Type B pancreatic cell (in vitro differentiated cells): ENCODE data around the gene RPS6KA2. TPM values are rescaled to one million over a fixed set of nuclear protein-coding genes. Genes with fewer than 3 reads are reported as not detected.

ENCODE experiments used
- DNase-seq: peaks from one replicate; pipeline ENCODE4 v3.0.0; 2021; ENCODE audit warnings: mixed read lengths; ENCODE audit not compliant: unreplicated experiment; ENCODE audit errors: extremely low spot score
- H3K27ac Mint-ChIP-seq: 2 replicates; pipeline ENCODE4 v1.8.0; 2021; ENCODE audit warnings: mild to moderate bottlenecking, mixed read lengths
- H3K27me3 Mint-ChIP-seq: 2 replicates; pipeline ENCODE4 v1.8.0; 2021; ENCODE audit warnings: mixed read lengths
- H3K36me3 Mint-ChIP-seq: 2 replicates; pipeline ENCODE4 v1.8.0; 2021; ENCODE audit warnings: mixed read lengths
- H3K4me1 Mint-ChIP-seq: one replicate; pipeline ENCODE4 v1.8.0; 2021; ENCODE audit warnings: mixed read lengths; ENCODE audit not compliant: unreplicated experiment
- H3K4me3 Mint-ChIP-seq: 2 replicates; pipeline ENCODE4 v1.8.0; 2021; ENCODE audit warnings: mild to moderate bottlenecking, mixed read lengths
- H3K9me3 Mint-ChIP-seq: 2 replicates; pipeline ENCODE4 v1.8.0; 2021; ENCODE audit warnings: mixed read lengths
- total RNA-seq: library from RNA; stranded (reverse); gene quantifications from 2 replicates; pipeline ENCODE4 v1.2.1, GENCODE V29; 2021; ENCODE audit warnings: low replicate concordance
- TF ChIP-seq, protein P1 (sequence below): fragments of 200-600 bp; sonication (generic); conservative IDR thresholded peaks from 2 replicates; pipeline ENCODE4 v1.5.0; 2021; ENCODE audit warnings: antibody characterized with exemption, mild to moderate bottlenecking

Gene RPS6KA2
- total RNA-seq, 1 donor from 2014 or later: 23.8 TPM

GRCh38 chr6:166430269-166430668, 196.8 kb downstream of the RPS6KA2 start:
- H3K36me3 Mint-ChIP-seq: peaks cover 10% of the 10 kb centered on the region
- no peaks in the 10 kb centered on the region for H3K4me1 Mint-ChIP-seq
- H3K9me3 Mint-ChIP-seq: no peaks in the 10 kb centered on the region
- DNase-seq: no peak
- H3K27ac Mint-ChIP-seq: no peak overlapping the region
- no peak overlapping the region for H3K4me3 Mint-ChIP-seq
- TF ChIP-seq, protein P1, sequence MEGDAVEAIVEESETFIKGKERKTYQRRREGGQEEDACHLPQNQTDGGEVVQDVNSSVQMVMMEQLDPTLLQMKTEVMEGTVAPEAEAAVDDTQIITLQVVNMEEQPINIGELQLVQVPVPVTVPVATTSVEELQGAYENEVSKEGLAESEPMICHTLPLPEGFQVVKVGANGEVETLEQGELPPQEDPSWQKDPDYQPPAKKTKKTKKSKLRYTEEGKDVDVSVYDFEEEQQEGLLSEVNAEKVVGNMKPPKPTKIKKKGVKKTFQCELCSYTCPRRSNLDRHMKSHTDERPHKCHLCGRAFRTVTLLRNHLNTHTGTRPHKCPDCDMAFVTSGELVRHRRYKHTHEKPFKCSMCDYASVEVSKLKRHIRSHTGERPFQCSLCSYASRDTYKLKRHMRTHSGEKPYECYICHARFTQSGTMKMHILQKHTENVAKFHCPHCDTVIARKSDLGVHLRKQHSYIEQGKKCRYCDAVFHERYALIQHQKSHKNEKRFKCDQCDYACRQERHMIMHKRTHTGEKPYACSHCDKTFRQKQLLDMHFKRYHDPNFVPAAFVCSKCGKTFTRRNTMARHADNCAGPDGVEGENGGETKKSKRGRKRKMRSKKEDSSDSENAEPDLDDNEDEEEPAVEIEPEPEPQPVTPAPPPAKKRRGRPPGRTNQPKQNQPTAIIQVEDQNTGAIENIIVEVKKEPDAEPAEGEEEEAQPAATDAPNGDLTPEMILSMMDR: no peak
- H3K27me3 Mint-ChIP-seq: no peaks in the 10 kb centered on the region

GRCh38 chr6:166424431-166424830, 202.6 kb downstream of the RPS6KA2 start:
- TF ChIP-seq, protein P1: no peak
- no peak for DNase-seq
- Mint-ChIP-seq H3K27ac (no peak overlapping the region), H3K4me1 (peaks cover 5% of the 10 kb centered on the region), H3K27me3 (no peaks in the 10 kb centered on the region), H3K9me3 (no peaks in the 10 kb centered on the region), H3K36me3 (peaks cover 4% of the 10 kb centered on the region), H3K4me3 (no peak overlapping the region)

- TF ChIP-seq, protein P1: no peak
- DNase-seq: no peak
- H3K36me3 Mint-ChIP-seq: peaks cover 4% of the 10 kb centered on the region
- H3K4me1 Mint-ChIP-seq: peaks cover 5% of the 10 kb centered on the region
- no peaks in the 10 kb centered on the region for H3K27me3 Mint-ChIP-seq
- H3K27ac Mint-ChIP-seq: no peak overlapping the region
- H3K4me3 Mint-ChIP-seq: no peak overlapping the region
- no peaks in the 10 kb centered on the region for H3K9me3 Mint-ChIP-seq
Measured at GRCh38 chr6:166423781-166424180, 203.3 kb downstream of the RPS6KA2 start.

DNA sequence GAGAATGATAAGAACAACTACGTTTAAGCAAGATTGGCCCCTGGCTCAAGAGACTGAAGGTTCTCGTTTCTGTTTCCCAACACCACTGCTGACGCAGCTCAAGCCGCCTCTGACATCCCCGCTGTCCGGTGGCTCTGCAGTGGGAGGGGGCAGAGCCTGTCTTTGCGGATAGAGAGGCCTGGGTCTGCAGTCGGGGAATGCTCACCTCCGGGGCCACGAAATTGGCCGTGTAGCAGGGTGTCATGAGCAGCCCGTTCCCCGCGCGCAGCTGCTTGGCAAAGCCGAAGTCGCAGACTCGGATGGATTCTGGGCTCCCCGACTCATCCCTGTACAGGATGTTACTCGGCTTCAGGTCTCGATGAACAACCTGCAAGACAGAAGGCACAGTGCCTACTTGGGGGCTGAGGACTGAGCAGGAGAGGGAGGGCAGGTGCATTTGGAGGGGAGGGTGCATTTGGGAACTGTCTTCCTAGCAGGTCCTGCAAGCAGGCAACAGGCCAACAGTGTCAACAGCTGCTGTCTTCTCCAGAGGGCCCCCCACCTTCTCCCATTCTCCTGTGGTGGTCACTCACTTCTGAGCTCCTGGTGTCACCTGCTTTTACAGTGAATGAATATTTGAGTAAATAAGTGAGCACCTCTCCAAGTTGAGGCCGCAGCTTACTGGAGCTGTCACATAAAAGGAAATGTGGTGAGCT, 203.9 kb downstream of the RPS6KA2 start:
- Mint-ChIP-seq H3K27me3 (no peaks in the 10 kb centered on the region), H3K27ac (no peak overlapping the region), H3K4me3 (no peak overlapping the region), H3K9me3 (no peaks in the 10 kb centered on the region), H3K4me1 (peaks cover 5% of the 10 kb centered on the region), H3K36me3 (peaks cover under 1% of the 10 kb centered on the region)
- DNase-seq: no peak
- TF ChIP-seq, protein P1: no peak

DNA sequence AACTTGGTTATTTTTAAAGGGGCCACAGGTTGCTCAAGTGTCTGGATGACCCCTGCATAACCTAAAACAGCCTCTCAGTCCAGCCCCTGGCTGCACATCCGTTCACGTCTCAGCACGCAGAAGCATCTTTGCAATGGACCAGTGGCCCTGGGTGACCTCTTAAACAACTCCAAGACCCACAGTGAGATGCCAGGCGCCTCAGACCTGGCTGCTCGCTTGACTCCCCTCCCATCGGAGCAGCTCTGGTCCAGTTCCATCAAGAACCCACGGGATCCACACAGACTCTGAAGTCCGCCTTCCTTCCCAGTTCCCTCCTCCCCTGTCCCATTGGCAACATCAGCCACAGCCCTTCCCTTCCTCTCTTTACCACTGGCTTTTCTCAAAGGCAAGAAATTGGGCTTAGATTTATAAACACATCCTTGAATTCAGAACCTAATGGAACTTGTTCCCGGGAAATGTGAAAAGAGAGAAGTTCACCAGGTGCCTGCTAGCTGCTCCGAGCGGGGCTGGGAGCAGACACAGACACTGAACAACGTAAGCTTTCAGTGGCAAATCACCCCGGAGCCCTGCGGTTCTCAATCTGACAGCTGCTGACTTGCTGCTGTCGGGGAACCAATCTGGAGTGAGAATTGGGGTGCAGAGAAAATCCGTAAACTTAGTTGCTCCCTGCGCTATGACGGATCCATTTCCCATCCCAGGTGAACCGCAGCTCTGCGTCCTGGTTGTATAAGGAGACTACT, 204.7 kb downstream of the RPS6KA2 start:
- no peaks in the 10 kb centered on the region for H3K9me3 Mint-ChIP-seq
- DNase-seq: no peak
- peaks cover 5% of the 10 kb centered on the region for H3K4me1 Mint-ChIP-seq
- no peak overlapping the region for H3K4me3 Mint-ChIP-seq
- TF ChIP-seq, protein P1: no peak
- no peaks in the 10 kb centered on the region for H3K27me3 Mint-ChIP-seq
- H3K36me3 Mint-ChIP-seq: peaks cover 3% of the 10 kb centered on the region
- H3K27ac Mint-ChIP-seq: no peak overlapping the region
